Activated CD8-positive, alpha-beta T cell treated with anti-CD3 and anti-CD28 coated beads for 36 hours (primary cell): ENCODE data around the gene TM4SF18. TPM values are rescaled to one million over a fixed set of nuclear protein-coding genes. Genes with fewer than 3 reads are reported as not detected.
"Not testable (repeated sequence)": the region's sequence is repeated elsewhere in the genome, so short reads cannot be mapped to it uniquely, and the experiment has no call there.

ENCODE experiments used
- ATAC-seq: fragments of 200-7000 bp; cut with Tn5 transposase; one replicate; pipeline ENCODE4 v1.10.0; 2021; ENCODE audit warnings: mild to moderate bottlenecking, moderate library complexity
- CTCF ChIA-PET: fragments of 350-600 bp; sonication (Branson Sonifier 250); formaldehyde crosslinking; loops from one replicate; lab custom pipeline; 2021; ENCODE audit warnings: antibody characterized with exemption; lab: Charles Lee
- POLR2A ChIA-PET: fragments of 350-600 bp; sonication (Branson Sonifier 250); formaldehyde crosslinking; loops from one replicate; lab custom pipeline; 2021; ENCODE audit warnings: antibody characterized with exemption; lab: Charles Lee
- DNase-seq: peaks from one replicate; pipeline ENCODE4 v3.0.0-alpha.2; 2020
- H3K27ac Mint-ChIP-seq: one replicate; pipeline ENCODE4 v1.8.0; 2021; ENCODE audit warnings: mild to moderate bottlenecking, mixed read lengths
- H3K27me3 Mint-ChIP-seq: one replicate; pipeline ENCODE4 v1.8.0; 2021; ENCODE audit warnings: mixed read lengths
- H3K36me3 Mint-ChIP-seq: one replicate; pipeline ENCODE4 v1.8.0; 2021; ENCODE audit warnings: low read depth, mixed read lengths
- H3K4me1 Mint-ChIP-seq: one replicate; pipeline ENCODE4 v1.8.0; 2021; ENCODE audit warnings: low read depth, mixed read lengths
- H3K4me3 Mint-ChIP-seq: one replicate; pipeline ENCODE4 v1.8.0; 2021; ENCODE audit warnings: mild to moderate bottlenecking, moderate library complexity, mixed read lengths
- H3K9me3 Mint-ChIP-seq: one replicate; pipeline ENCODE4 v1.8.0; 2021; ENCODE audit warnings: mixed read lengths
- intact Hi-C: fragments of 100-400 bp; cut with micrococcal nuclease; formaldehyde crosslinking; loops from one replicate; pipeline ENCODE4 v1.10.0; 2022
- total RNA-seq, 2 experiments: library from RNA; stranded (reverse); gene quantifications; one replicate each; pipeline ENCODE4 v1.2.3, GENCODE V29; 2021
- TF ChIP-seq, protein P1 (sequence below): fragments of 200-600 bp; IDR thresholded peaks from one replicate; pipeline ENCODE4 v1.8.0; 2022; ENCODE audit warnings: antibody characterized with exemption, mild to moderate bottlenecking

Gene TM4SF18
- total RNA-seq, 2 experiments from 2014 or later: not detected

DNA sequence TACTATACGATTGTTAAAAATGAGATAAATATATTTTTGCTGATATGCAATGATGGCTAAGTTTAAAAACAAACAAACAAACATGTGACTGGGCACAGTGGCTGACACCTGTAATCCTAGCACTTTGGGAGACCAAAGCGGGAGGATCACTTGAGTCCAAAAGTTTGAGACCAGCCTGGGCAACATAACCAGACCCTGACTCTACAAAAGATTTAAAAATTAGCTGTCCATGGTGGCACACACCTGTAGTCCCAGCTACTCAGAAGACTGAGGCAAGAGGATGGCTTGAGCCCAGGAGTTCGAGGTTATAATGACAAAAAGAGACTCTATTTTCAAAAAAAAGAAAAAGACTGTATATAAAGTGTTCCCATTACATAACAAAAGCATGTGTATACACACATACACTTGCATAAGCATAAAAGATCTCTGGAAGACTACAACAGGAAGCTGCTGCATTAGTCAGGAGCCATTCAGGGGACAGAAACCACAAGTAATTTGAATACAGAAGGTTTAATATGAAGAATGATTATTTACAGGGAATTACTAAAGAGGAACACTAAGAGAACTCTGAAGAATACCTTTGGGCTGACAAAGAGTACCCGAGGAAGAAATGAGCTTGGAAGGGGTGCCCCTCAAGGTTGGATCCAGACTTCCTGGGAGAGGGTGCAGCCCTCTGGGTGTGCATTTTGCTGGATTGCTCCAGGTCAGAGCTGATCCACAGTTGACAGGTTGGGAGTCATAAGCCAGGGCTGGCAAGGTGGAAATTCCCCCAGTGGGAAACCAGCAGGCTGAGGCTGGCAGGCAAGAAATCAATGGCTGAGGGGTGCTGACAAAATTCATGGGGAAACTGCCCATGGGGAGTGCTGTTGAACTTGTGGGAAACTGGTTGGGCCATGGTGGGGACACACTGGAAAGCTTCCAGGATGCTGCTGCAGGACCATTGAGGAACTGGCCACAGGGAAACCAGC lies 9.3 kb upstream of the TM4SF18 start:
- DNase-seq (no peak), ATAC-seq (no peak)
- no peak overlapping the region for H3K27ac Mint-ChIP-seq
- H3K36me3 Mint-ChIP-seq: no peaks in the 10 kb centered on the region
- H3K27me3 Mint-ChIP-seq: peaks cover 18% of the 10 kb centered on the region
- POLR2A ChIA-PET: no interaction called here
- H3K9me3 Mint-ChIP-seq: no peaks in the 10 kb centered on the region
- TF ChIP-seq, protein P1, sequence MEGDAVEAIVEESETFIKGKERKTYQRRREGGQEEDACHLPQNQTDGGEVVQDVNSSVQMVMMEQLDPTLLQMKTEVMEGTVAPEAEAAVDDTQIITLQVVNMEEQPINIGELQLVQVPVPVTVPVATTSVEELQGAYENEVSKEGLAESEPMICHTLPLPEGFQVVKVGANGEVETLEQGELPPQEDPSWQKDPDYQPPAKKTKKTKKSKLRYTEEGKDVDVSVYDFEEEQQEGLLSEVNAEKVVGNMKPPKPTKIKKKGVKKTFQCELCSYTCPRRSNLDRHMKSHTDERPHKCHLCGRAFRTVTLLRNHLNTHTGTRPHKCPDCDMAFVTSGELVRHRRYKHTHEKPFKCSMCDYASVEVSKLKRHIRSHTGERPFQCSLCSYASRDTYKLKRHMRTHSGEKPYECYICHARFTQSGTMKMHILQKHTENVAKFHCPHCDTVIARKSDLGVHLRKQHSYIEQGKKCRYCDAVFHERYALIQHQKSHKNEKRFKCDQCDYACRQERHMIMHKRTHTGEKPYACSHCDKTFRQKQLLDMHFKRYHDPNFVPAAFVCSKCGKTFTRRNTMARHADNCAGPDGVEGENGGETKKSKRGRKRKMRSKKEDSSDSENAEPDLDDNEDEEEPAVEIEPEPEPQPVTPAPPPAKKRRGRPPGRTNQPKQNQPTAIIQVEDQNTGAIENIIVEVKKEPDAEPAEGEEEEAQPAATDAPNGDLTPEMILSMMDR: no peak
- CTCF ChIA-PET: interaction anchor here (1.9 kb wide), 1 partner anchor 223 kb away, joined by 4 read pairs; no protein-coding TSS in a partner anchor
- intact Hi-C loops: no loop called here
- H3K4me1 Mint-ChIP-seq: no peaks in the 10 kb centered on the region
- H3K4me3 Mint-ChIP-seq: no peak overlapping the region

- H3K4me1 Mint-ChIP-seq: no peaks in the 10 kb centered on the region
- POLR2A ChIA-PET: no interaction called here
Measured at GRCh38 chr3:149340310-149340933, 7.0 kb upstream of the TM4SF18 start.

DNA sequence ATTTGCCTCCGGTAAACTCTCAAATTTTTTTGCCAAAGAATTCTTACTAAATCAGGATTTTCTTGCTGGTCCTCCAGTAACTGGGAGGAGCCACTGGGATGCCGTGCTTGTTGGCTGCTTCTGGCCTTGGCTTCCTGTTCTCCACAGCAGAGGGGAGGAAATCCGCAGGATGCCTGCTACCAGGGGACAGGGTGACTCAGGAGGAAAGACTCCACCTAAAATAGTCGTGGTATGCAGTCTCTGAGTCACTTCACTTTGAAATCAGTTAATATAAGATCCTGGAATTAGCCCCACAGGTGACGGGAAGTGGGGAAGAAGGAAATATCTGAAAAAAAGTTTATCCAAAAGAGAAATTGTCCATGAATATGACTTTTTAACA lies 6.5 kb upstream of the TM4SF18 start:
- ATAC-seq: no peak
- ChIA-PET CTCF (interaction anchor here (1.2 kb wide), 1 partner anchor 13 kb away, joined by 4 read pairs; no protein-coding TSS in a partner anchor), POLR2A (no interaction called here)
- TF ChIP-seq, protein P1: no peak
- intact Hi-C loops: no loop called here
- H3K27me3 Mint-ChIP-seq: peaks cover 13% of the 10 kb centered on the region
- H3K4me3 Mint-ChIP-seq: no peak overlapping the region
- H3K4me1 Mint-ChIP-seq: no peaks in the 10 kb centered on the region
- no peaks in the 10 kb centered on the region for H3K36me3 Mint-ChIP-seq
- DNase-seq: no peak
- no peaks in the 10 kb centered on the region for H3K9me3 Mint-ChIP-seq
- no peak overlapping the region for H3K27ac Mint-ChIP-seq

More at GRCh38 chr3:149340310-149340933, 7.0 kb upstream of the TM4SF18 start:
- TF ChIP-seq, protein P1: no peak
- intact Hi-C loops: no loop called here
- Mint-ChIP-seq H3K36me3 (no peaks in the 10 kb centered on the region), H3K4me3 (no peak overlapping the region), H3K27ac (no peak overlapping the region), H3K27me3 (peaks cover 13% of the 10 kb centered on the region), H3K9me3 (no peaks in the 10 kb centered on the region)
- CTCF ChIA-PET: interaction anchor here (1.1 to 1.2 kb wide), 2 partner anchors 10 to 12 kb away, joined by 4 read pairs; no protein-coding TSS in a partner anchor
- no peak for ATAC-seq
- DNase-seq: no peak

- H3K36me3 Mint-ChIP-seq, intact Hi-C loops, H3K4me3 Mint-ChIP-seq, H3K27ac Mint-ChIP-seq, H3K9me3 Mint-ChIP-seq, POLR2A ChIA-PET, CTCF ChIA-PET, H3K4me1 Mint-ChIP-seq, ATAC-seq, DNase-seq: not testable (repeated sequence)
- H3K27me3 Mint-ChIP-seq: peaks cover 17% of the 10 kb centered on the region
Measured at GRCh38 chr3:149337486-149337885, 4.0 kb upstream of the TM4SF18 start.

DNA sequence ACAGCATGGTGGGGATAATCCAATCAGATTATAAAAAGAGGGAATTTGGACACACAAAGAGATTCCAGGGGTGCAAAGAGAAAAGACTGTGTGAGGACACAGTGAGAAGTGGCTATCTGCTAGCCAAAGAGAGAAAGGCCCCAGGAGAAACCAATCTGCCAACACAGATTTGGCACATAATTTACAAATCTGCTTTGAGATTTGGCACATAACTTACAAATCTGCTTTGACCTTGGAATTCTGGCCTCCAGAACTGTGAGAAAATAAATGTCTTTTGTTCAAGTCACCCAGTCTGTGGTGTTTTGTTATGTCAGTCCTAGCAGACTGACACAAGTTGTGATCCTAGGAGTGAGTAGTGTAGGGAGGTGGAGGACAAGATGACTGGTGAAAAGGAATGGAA lies 3.5 kb upstream of the TM4SF18 start:
- Mint-ChIP-seq H3K4me3 (no peak overlapping the region), H3K27ac (no peak overlapping the region), H3K27me3 (peaks cover 17% of the 10 kb centered on the region), H3K36me3 (no peaks in the 10 kb centered on the region), H3K9me3 (no peaks in the 10 kb centered on the region), H3K4me1 (no peaks in the 10 kb centered on the region)
- ChIA-PET POLR2A (no interaction called here), CTCF (no interaction called here)
- TF ChIP-seq, protein P1: no peak
- no peak for DNase-seq
- ATAC-seq: no peak
- intact Hi-C loops: no loop called here
